Measurements from ENCODE around the gene LEFTY2. TPM values are rescaled to one million over a fixed set of nuclear protein-coding genes. Genes with fewer than 3 reads are reported as not detected.
A peak's percentile ranks its signal among the peaks of the same experiment; 100 is the strongest.
"Not testable (repeated sequence)": the region's sequence is repeated elsewhere in the genome, so short reads cannot be mapped to it uniquely, and the experiment has no call there.

Gene LEFTY2
- total RNA-seq, 1 donor from 2014 or later, result not detected

DNA sequence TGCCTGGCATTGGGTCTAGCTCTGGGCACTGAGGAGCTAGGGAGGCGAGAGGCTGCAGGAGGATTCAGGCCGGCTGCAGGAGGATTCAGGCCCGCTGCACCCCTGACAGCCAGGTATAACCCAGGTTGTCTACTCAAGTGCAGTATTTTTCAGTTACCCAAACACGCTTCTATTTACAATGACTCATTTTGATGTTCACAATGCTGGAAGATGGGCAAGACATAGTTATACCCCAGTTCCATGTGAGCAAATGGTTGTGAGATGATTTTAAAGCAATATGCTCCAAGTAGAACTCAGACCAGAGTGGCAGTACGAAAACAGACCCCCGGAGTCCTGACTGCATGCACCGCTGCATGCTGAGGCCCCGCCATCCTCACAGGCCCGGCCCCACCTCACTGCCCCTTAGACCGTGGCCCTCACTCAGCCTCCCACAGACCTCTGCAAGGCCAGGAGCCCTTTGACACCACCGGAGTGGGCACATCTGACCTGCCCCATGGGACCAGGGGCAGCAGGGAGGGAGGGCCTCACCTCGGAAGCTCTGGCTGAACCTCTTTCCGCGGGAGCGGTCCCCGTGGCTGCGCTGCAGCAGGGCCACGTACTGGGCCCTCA, 52.6 kb downstream of the LEFTY2 start:
- no peak overlapping the region for H3K27ac Mint-ChIP-seq
- Histone ChIP-seq H3K79me2 (ENCODE audit: low read depth) (no peaks in the 10 kb centered on the region), H3K4me1 (no peaks in the 10 kb centered on the region), H4K20me1 (ENCODE audit: low read depth) (no peaks in the 10 kb centered on the region), H3F3A (ENCODE audit: low read depth) (peaks cover 14% of the 10 kb centered on the region), H2AFZ (replicated peaks) (no peak overlapping the region), H3K4me2 (no peak overlapping the region), H3K27ac (no peak overlapping the region), H3K27me3 (peaks cover 67% of the 10 kb centered on the region), H3K36me3 (no peaks in the 10 kb centered on the region), H3K9me3 (ENCODE audit: low read depth) (no peaks in the 10 kb centered on the region), H3K4me3 (no peak overlapping the region), H3K9ac (no peak overlapping the region)
- H3K9me3 Mint-ChIP-seq, result no peaks in the 10 kb centered on the region
- DNase-seq (ENCODE audit: low spot score), result no peak
- TF ChIP-seq EZH2phosphoT487 (IDR thresholded peaks at IDR 0.05) (no peak), EZH2 (IDR thresholded peaks at IDR 0.05) (no peak)
- TF ChIP-seq, protein P1, sequence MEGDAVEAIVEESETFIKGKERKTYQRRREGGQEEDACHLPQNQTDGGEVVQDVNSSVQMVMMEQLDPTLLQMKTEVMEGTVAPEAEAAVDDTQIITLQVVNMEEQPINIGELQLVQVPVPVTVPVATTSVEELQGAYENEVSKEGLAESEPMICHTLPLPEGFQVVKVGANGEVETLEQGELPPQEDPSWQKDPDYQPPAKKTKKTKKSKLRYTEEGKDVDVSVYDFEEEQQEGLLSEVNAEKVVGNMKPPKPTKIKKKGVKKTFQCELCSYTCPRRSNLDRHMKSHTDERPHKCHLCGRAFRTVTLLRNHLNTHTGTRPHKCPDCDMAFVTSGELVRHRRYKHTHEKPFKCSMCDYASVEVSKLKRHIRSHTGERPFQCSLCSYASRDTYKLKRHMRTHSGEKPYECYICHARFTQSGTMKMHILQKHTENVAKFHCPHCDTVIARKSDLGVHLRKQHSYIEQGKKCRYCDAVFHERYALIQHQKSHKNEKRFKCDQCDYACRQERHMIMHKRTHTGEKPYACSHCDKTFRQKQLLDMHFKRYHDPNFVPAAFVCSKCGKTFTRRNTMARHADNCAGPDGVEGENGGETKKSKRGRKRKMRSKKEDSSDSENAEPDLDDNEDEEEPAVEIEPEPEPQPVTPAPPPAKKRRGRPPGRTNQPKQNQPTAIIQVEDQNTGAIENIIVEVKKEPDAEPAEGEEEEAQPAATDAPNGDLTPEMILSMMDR (IDR thresholded peaks at IDR 0.05), result no peak
- H3K27me3 Mint-ChIP-seq (ENCODE audit: insufficient read depth, low read depth), result peaks cover 9% of the 10 kb centered on the region
- H3K4me1 Mint-ChIP-seq, result peaks cover 13% of the 10 kb centered on the region
- no peak overlapping the region for H3K4me3 Mint-ChIP-seq
- H3K36me3 Mint-ChIP-seq, result no peaks in the 10 kb centered on the region

DNA sequence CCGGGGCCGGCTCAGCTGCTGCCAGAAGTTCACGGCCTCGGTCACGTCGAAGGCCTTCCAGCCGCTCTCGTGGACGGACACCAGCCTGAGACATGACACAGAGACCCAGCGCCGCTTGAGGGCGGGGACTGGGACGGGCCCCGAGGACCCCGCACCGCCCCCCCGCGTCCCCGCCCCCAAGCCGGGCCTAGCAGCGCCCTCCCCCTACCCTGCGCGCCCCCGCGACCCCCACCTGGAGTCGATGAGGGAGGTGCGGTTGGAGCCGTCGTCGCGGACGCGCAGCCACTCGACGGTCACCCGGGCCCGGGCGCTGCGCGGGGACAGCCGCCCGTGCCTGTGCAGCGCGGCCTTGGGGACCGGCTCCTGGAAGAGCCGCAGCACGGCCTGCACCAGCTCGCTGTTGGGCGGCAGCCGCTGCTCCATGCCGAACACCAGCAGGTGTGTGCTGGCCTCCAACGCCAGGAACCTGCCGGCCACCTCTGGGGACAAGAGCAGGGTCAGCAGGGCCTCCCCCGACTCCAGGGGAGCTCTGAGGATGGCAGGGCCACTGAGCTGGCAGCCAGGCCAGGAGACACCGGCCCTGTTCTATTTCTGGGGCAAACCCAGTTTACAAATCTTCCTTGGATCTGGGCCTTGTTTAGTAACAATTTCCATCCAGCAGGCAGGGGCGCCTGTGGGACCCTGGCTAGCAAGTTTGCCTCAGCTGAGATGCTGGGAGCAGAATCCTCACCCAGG, 53.3 kb downstream of the LEFTY2 start:
- not testable (repeated sequence) for H3K4me3 Mint-ChIP-seq; H3K27ac Mint-ChIP-seq; H3K9me3 Mint-ChIP-seq; H3K4me1 ChIP-seq; H3K27ac ChIP-seq; H3K36me3 ChIP-seq; H3K79me2 ChIP-seq (ENCODE audit: low read depth); H3K9ac ChIP-seq; H3K9me3 ChIP-seq (ENCODE audit: low read depth); H3K36me3 Mint-ChIP-seq; H4K20me1 ChIP-seq (ENCODE audit: low read depth)
- H2AFZ ChIP-seq (replicated peaks), result peak overlapping the region; percentile 34
- Mint-ChIP-seq H3K27me3 (ENCODE audit: insufficient read depth, low read depth) (peaks cover 13% of the 10 kb centered on the region), H3K4me1 (peaks cover 16% of the 10 kb centered on the region)
- H3K4me3 ChIP-seq, result peak overlapping the region; percentile 25
- H3K4me2 ChIP-seq, result peak overlapping the region; percentile 69
- H3K27me3 ChIP-seq, result peaks cover 74% of the 10 kb centered on the region
- peak; percentile 53 for DNase-seq (ENCODE audit: low spot score)
- peaks cover 18% of the 10 kb centered on the region for H3F3A ChIP-seq (ENCODE audit: low read depth)
- TF ChIP-seq EZH2phosphoT487 (IDR thresholded peaks at IDR 0.05), result peak; percentile 44
- TF ChIP-seq EZH2 (IDR thresholded peaks at IDR 0.05), result peak; percentile 21

DNA sequence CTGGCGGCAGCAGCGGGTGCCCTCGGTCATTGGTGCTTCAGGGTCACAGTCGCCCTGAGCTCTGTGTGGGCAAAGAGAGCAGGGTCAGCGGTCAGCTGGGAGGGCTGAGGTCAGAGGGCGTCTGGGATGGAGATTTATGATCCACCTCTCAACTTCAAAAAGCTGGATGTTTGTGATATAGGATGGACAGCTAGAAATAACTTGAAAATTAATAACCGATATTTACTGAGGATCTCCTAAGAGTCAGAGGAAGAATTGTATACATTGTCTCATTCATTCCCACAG, 54.0 kb downstream of the LEFTY2 start:
- peaks cover 13% of the 10 kb centered on the region for H3K27me3 Mint-ChIP-seq (ENCODE audit: insufficient read depth, low read depth)
- H4K20me1 ChIP-seq (ENCODE audit: low read depth), result no peaks in the 10 kb centered on the region
- peaks cover 16% of the 10 kb centered on the region for H3K4me1 Mint-ChIP-seq
- H3K27me3 ChIP-seq, result peaks cover 80% of the 10 kb centered on the region
- no peak overlapping the region for H3K27ac ChIP-seq
- H3K4me3 Mint-ChIP-seq, result no peak overlapping the region
- H3K4me2 ChIP-seq, result no peak overlapping the region
- peaks cover 20% of the 10 kb centered on the region for H3F3A ChIP-seq (ENCODE audit: low read depth)
- no peaks in the 10 kb centered on the region for H3K36me3 Mint-ChIP-seq
- TF ChIP-seq EZH2phosphoT487 (IDR thresholded peaks at IDR 0.05) (no peak), EZH2 (IDR thresholded peaks at IDR 0.05) (no peak)
- TF ChIP-seq, protein P1 (IDR thresholded peaks at IDR 0.05), result no peak
- H3K9ac ChIP-seq, result no peak overlapping the region
- H3K9me3 ChIP-seq (ENCODE audit: low read depth), result no peaks in the 10 kb centered on the region
- no peak overlapping the region for H3K4me3 ChIP-seq
- no peaks in the 10 kb centered on the region for H3K79me2 ChIP-seq (ENCODE audit: low read depth)
- no peaks in the 10 kb centered on the region for H3K9me3 Mint-ChIP-seq
- H3K27ac Mint-ChIP-seq, result no peak overlapping the region
- no peaks in the 10 kb centered on the region for H3K36me3 ChIP-seq
- no peak for DNase-seq (ENCODE audit: low spot score)
- no peak overlapping the region for H2AFZ ChIP-seq (replicated peaks)
- H3K4me1 ChIP-seq, result no peaks in the 10 kb centered on the region

Small RNA genes lying within 50 kb of the gene (microRNA-seq; reads per million reads assigned to microRNA genes)
- gene MIR6741, result 0.54 reads per million

Small RNA genes lying within 50 kb of the gene (small RNA-seq; reads per million reads assigned to genes)
- not detected for gene AL117348.1
- not detected for gene NDUFA3P3

Other genes with a start within 250 kb of the LEFTY2 start
- 751 and 1,104 TPM in 2 replicates for gene SRP9, start 163.4 kb downstream of the LEFTY2 start, total RNA-seq (ENCODE audit: low replicate concordance)
- gene EPHX1, start 131.1 kb downstream of the LEFTY2 start, total RNA-seq (ENCODE audit: low replicate concordance), result 4.3 and 5.7 TPM in 2 replicates
- 5.1 and 12.3 TPM in 2 replicates for gene TMEM63A, start 58.8 kb downstream of the LEFTY2 start, total RNA-seq (ENCODE audit: low replicate concordance)
- gene LEFTY1, start 52.1 kb downstream of the LEFTY2 start, total RNA-seq (ENCODE audit: low replicate concordance), result not detected in 2 replicates
- 23.8 and 54.7 TPM in 2 replicates for gene PYCR2, start 17.0 kb downstream of the LEFTY2 start, total RNA-seq (ENCODE audit: low replicate concordance)
- gene SDE2, start 58.1 kb upstream of the LEFTY2 start, total RNA-seq (ENCODE audit: low replicate concordance), result 18.8 and 29.2 TPM in 2 replicates
- gene H3-3A, start 121.5 kb upstream of the LEFTY2 start, total RNA-seq (ENCODE audit: low replicate concordance), result 1,442 and 1,689 TPM in 2 replicates
- 23.4 and 32.3 TPM in 2 replicates for gene ACBD3, start 245.5 kb upstream of the LEFTY2 start, total RNA-seq (ENCODE audit: low replicate concordance)

All from neural progenitor cell (in vitro differentiated cells).